IPS-NIHi7 (cell line): ENCODE results near the gene LY6G6C.
A peak's percentile ranks its signal among the peaks of the same experiment; 100 is the strongest.

Experiments
- DNase-seq: peaks from one replicate; pipeline ENCODE4 v3.0.0; 2012; ENCODE audit warnings: mixed read lengths; ENCODE audit errors: extremely low spot score

Gene LY6G6C, protein sequence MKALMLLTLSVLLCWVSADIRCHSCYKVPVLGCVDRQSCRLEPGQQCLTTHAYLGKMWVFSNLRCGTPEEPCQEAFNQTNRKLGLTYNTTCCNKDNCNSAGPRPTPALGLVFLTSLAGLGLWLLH

GRCh38 chr6:31721351-31722020 is at the start of gene LY6G6C:
Gene LY6G6C, minus strand, starts transcription at chr6:31721746. Its CDS starts 67 bp downstream, at chr6:31721679.
- no peak for DNase-seq

DNA sequence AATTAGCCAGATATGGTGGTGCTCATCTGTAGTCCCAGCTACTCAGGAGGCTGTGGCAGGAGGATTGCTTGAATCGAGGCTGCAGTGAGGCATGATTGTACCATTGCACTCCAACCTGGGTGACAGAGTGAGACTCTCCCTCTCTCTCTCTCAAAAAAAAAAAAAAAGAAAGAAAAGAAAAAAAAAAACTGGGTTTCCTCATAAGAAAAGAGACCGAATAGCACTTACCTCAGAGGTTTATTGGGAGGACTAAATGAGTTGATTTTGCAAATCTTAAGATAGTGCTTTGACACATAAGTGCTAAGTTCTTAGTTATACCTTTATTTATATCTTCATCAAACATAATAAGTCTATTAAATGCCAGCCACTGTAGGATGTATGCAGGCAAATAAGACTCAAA is 49.3 kb upstream of the LY6G6C start:
- no peak for DNase-seq

- peak; percentile 96 for DNase-seq
Measured at GRCh38 chr6:31769684-31770371, 48.3 kb upstream of the LY6G6C start.

DNA sequence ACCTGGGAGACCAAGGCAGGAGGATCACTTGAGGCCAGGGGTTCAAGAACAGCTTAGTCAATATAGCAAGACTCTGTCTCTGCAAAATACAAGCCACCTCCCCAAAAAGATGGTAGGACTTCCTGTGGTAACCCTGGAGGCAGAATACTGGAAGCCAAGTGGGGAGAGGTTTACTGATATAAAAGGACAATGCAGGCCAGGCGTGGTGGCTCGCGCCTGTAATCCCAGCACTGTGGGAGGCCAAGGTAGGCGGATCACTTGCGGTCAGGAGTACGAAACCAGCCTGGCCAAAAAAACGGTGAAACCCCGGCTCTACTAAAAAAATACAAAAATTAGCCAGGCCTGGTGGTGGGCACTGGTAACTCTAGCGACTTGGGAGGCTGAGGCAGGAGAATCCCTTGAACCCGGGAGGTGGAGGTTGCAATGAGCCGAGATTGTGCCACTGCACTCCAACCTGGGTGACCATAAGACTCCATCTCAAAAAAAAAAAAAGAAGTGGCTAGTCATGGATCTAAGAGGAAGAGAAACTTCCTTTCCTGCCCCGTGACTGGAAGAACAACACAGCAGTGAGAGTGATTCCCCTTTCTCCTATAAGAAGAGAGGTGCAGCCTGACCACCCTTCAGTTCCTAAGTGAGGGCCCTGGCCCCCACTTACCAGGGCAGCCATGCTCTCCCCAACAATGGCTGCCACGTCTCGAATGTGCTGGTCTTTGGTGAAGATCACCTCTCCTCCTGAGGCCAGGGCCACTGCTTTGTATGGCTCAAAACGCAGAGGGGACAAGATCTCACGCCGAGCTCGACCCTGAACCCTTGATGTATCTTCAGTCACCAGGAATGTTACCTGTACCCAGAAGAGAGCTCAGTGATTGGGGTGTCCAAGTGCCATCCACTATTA is 47.1 kb upstream of the LY6G6C start:
- no peak for DNase-seq

DNA sequence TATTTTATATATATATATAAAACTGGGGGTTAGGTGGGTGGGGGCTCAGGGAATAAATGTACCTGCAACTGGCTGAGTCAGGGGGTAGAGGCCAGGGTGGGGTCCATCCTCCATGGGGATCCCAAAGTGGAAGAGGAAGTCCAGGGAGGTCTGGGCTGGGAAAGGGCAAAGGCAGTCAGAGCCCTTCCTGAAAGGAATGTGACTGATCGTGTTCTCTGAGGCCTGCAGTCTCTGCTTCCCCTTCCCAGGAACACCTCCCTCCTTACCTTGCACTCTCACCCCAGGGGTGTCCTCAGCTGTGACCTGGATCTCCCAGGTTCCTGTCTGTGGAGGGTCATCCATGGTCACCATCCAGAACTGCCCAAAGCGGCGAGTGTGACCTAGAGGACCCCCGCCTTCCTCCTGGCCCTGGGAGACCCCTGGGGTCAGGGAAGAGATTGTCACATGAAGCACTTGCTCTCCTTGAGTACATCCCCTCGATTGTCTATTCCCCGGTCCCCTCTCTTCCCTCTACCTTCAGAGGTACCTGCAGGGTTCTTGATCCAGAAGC is 45.6 kb upstream of the LY6G6C start:
- peak; percentile 26 for DNase-seq

DNA sequence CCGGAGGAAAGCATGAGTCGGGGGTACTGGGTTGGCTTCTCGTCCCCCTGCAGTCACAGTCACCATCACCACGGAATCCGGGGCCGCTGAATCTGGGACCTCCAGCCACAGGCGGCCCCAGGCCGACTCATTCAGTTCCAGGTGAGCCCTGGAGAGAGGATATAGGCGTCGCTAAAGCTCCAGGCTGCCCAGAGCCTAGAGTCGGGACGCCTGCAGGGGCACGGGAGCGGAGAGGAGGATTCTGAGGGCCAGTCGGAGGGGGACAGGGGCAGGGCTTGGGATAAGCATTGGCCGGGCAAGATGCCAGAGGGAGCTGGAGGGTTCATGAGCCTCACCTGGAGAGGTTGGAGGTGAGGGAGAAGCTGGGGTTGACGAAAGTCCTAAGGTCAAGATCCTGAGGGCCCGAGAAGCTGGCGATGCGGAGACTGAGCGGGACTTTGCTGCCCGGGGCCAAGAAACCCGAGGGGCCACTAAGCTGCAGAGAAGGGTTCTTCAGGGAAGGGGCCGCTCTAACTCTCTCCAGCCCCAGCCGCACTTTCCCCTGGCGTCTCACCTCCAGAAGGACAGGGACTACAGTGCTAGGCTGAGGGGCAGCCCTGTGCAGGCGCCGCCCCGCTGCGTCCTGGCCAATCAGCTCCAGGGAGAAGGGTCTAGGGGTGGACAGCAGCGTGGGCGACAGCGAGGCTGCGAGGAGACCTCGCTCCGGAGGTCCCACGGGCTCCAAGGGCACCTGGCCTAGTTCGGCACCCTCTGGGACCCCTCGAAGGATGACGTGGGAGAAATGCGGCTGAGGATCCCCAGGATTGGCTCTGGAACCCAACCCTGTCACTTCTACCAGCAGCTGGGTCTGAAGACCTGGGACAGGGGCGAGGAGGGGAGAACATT is 44.6 kb upstream of the LY6G6C start:
- DNase-seq = peak; percentile 93

DNA sequence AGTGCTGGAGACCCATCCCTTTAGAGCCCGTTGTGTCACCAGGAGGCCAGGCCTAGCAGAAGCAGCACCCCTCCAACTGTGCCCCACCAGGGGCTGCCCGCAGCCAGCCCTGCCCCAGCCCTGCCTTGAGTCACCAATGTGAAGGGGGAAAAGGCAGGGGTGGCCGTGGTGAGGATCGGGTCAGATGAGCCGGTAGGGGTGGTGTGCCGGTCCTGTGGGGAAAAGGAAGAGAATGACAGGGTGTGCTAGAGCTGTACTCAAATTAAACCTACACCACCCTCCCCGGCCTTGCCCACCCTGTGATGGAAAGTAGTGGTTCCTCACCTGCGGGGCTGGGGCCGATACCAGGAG is 44.0 kb upstream of the LY6G6C start:
- no peak for DNase-seq

- DNase-seq = no peak
Measured at GRCh38 chr6:31764198-31764597, 42.7 kb upstream of the LY6G6C start.

DNA sequence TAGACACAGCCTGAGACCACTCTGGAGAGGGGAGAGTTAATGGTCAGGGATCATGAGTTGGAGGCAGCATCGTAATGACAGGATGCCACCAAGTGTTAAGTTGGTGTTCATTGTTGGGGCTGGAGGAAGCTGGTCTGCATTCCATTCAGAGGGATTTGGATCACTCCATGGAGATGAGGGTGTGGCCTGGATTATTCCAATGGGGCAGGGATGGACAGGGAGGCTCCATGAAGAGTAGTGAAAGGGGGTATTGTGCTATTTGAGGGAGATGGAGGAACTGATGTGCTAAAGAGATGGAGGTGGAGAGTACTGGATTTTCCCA is 42.0 kb upstream of the LY6G6C start:
- DNase-seq = peak; percentile 46

- no peak for DNase-seq
Measured at GRCh38 chr6:31762878-31763618, 41.5 kb upstream of the LY6G6C start.

- no peak for DNase-seq
Measured at GRCh38 chr6:31762356-31762755, 40.8 kb upstream of the LY6G6C start, which contains the start of gene SAPCD1. Gene SAPCD1, plus strand, starts transcription at chr6:31762656. Its CDS starts 399 bp downstream, at chr6:31763055.

- DNase-seq = no peak
Measured at GRCh38 chr6:31761343-31761742, 39.8 kb upstream of the LY6G6C start.

- DNase-seq = no peak
Measured at GRCh38 chr6:31760790-31761189, 39.2 kb upstream of the LY6G6C start.

DNA sequence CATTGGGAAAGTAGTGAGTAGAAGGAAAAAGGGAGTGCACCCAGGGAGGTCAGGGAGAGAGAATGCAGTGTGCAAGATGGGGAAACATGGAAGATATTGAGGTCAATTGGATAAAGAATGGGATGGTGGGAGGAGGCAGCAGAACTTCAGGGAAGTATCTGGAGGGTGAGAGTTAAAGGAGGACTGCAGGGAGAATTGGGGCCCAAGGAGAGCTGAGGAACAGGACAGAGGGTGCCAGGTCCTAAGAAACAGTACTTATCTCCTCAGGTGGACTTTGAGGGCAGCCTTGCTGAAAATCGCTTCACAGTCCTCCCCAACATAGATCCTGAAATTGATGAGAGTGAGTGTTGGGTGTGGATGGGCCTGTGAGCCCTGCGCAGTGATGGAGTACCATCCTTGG is 36.7 kb upstream of the LY6G6C start:
- DNase-seq = no peak

- no peak for DNase-seq
Measured at GRCh38 chr6:31752739-31753319, 31.3 kb upstream of the LY6G6C start.

DNA sequence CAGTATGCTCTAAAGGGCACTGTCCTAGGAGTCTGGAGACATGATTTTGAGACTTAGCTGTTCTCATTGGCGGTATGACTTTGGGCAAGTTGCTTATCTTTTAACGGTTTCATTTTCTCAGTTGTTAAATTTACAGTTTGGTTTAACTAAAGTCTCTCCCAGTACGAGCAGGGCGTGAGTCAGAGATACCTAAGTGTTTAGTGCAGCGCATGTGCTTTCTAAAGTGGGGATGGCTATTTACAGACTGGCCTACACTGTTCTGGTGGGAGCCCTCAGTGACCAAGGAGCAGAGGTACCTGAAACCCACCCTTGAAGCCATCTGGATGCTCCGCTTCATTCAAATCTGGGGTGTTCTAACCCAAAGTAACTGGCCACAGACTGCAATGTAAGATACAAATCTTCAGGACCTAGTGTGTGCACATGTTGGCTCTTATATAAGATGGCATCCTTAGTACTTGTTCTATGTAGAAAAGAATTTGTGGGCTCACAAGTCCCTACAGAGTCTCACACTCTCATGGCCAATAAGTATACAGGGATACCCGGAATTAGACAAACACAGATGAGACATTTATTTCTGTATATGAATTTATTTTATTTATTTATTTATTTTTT is 29.0 kb upstream of the LY6G6C start:
- no peak for DNase-seq

GRCh38 chr6:31749301-31750036 is 27.9 kb upstream of the LY6G6C start:
- no peak for DNase-seq

DNA sequence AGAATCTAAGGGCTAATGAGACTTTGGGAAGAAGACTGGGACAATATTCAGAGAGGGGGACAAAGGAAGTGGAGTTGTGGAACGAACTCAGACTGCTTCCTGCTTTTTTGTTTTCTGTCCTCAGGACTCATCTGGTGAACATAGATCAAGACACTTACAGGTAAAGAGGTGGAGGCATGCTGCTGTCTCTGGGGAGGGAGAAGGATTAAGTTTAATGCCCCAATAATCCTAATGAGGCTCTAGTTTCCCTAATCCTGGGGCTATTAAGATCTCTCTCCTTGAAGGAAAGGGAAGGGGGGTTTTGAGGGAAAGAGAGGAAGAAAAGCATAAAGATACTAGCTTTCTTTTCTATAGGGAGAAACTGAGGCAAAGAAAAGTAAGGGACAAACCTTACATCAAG is 22.9 kb upstream of the LY6G6C start:
- DNase-seq = no peak

DNA sequence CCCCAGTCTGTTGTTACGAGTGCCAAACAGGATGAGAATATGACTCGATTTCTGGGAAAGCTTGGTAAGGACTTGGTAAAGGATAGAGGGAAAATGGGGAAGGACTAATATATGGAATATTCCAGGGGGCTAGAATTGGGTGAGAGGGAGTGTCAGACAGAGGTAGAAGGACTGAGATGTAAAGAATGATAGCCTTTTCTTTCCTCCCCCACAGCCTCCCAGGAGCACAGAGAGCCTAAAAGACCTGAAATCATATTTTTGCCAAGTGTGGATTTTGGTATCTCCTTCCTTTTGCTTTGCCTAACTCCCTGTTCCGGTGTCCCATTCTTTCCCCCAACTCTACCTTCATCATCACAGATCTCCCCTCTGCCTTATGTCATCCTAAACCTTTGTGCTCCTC is 21.3 kb upstream of the LY6G6C start:
- DNase-seq = no peak
